Cardiac septum (tissue), 1 donor: ENCODE results near the gene SHISAL2A. TPM values are rescaled to one million over a fixed set of nuclear protein-coding genes. Genes with fewer than 3 reads are reported as not detected.

Experiments
- DNase-seq: peaks from one replicate; pipeline ENCODE4 v3.0.0-alpha.2; 2020; ENCODE audit warnings: low spot score
- intact Hi-C: fragments of 100-400 bp; cut with DNase I; formaldehyde crosslinking; loops from one replicate; pipeline ENCODE4 v1.14.0; 2022
- total RNA-seq: library from RNA; stranded (reverse); fragmentation: NEBNext Ultra II Directional; extraction: Animal tissue kit (Norgen Biotek cat#: 25700); gene quantifications from one replicate; pipeline ENCODE4 v1.2.1, GENCODE V29; 2021
- donor health status: DM: no; HTN: no; CAD: no.

SHISAL2A gene
- total RNA-seq, 1 donor from 2014 or later, result not detected

DNA sequence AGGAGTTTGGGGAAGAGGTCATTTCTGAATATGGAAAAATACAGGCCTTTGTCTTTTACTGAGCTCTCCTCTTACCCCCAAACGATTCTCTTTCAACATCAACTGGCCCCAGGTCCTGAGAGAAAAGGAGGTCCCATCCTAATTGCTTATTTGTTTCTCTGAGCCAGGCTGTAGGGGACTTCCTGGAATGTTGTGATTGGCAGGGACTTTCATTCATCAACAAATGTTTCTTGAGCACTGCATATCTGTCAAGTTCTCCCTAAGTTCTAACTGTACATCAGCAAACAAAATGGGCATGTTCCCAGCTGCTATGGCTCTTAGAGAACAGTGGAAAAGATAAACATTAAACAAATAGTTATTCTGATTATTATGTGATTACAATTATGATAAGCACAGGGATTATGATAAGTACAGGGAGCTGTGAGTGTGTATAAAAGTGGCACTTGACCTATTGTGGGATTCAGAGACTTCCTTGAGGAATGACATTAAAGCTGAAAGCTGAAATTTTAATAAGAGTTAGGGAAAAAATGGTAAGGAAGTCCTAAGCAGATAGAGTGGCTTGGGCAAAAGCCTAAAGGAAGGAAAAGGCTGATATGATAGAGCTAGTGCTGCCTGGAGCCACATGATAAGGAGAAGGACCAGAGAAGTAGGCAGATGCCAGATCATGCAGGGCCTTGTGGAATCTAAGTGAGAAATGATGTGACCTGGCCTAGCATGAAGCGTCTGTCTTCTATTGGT, 19.2 kb upstream of the SHISAL2A start:
- DNase-seq, result no peak
- intact Hi-C loops, result no loop called here

DNA sequence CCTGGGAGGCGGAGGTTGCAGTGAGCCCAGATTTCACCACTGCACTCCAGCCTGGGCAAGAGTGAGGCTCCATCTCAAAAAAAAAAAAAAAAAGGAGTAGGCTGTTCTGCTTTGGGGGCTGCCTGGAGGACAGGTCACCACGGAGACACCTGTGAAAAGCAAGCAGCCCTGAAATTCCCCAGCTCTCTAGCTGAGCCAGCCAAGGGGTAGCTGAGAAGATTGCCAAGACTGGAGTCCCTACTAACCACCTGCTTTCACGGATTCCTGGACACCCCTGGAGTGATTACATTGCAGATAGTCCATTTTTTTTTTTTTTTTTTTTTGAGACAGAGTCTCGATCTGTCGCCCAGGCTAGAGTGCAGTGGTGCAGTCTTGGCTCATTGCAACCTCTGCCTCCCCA, 18.3 kb upstream of the SHISAL2A start:
- intact Hi-C loops, result no loop called here
- no peak for DNase-seq

DNA sequence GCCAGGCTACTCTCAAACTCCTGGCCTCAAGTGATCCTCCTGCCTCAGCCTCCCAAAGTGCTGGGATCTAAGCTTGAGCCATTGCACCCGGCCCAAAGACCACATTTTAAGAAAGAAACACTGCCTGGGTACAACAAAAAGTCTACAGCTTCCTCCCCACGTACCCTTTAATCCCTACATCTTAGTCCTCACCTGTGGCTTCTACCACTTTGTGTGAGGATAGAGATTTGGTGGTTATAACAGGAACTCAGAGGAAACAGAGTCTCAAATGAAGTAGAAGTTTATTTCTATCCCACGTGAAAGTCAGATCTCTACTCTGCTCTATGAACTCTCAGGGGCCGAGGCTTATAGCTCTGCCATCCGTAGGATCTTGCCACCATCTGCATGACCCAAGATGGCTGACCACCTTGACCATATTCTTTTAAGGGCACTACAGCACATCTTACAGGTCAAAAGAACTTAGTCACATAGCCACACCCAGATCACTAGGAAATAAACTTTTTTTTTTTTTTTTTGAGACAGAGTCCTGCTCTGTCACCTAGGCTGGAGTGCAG, 17.4 kb upstream of the SHISAL2A start:
- intact Hi-C loops, result no loop called here
- DNase-seq, result no peak

DNA sequence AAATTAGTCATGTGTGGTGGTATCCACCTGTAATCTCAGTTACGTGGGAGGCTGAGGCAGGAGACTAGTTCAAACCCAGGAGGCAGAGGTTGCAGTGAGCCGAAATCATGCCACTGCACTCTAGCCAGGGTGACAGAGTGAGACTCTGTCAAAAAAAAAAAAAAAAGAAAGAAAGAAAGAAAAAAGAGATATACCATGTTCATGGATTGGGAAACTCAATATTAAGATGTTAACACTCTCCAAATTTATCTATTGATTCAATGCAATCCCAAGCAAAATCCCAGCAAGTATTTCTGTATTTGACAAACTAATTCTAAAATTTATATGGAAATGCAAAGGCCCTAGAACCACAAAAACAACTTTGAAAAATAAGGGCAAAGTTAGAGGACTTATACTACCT, 11.0 kb upstream of the SHISAL2A start:
- no peak for DNase-seq
- intact Hi-C loops, result no loop called here

DNA sequence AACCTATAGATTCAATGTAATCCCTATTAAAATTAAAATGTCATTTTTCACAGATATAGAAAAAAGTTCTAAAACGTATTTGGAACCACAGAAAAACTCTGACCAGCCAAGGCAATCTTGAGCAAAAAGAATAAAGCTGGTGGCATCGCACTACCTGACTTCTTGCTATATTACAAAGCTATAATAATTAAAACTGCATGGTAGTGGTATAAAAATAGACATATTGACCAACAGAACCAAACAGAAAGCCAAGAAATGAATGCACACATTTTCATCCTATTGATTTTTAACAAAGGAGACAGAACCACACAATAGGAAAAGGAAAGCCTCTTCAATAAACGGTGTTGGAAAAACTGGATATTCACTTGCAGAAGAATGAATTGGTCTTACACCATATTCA, 9.2 kb upstream of the SHISAL2A start:
- DNase-seq, result no peak

DNA sequence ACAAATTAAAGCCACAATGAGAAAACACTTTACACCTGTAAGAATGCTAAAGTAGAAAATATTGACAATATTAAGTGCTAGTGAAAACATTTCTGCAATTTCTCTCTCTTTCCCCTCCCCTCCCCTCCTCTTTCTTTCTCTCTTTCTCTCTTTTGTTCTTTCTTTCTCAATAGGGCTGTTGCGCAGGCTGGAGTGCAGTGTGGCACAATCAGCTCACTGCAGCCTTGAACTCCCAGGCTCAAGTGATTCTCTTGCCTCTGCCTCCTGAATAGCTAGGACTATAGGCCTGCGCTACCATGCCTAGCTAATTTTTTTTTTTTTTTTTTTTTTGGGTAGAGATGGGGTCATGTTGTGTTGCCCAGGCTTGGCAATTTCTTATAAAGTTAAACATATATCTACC, 5.9 kb upstream of the SHISAL2A start:
- DNase-seq, result no peak
- intact Hi-C loops, result no loop called here

More for the DNA sequence above, 9.2 kb upstream of the SHISAL2A start:
- intact Hi-C loops, result no loop called here

DNA sequence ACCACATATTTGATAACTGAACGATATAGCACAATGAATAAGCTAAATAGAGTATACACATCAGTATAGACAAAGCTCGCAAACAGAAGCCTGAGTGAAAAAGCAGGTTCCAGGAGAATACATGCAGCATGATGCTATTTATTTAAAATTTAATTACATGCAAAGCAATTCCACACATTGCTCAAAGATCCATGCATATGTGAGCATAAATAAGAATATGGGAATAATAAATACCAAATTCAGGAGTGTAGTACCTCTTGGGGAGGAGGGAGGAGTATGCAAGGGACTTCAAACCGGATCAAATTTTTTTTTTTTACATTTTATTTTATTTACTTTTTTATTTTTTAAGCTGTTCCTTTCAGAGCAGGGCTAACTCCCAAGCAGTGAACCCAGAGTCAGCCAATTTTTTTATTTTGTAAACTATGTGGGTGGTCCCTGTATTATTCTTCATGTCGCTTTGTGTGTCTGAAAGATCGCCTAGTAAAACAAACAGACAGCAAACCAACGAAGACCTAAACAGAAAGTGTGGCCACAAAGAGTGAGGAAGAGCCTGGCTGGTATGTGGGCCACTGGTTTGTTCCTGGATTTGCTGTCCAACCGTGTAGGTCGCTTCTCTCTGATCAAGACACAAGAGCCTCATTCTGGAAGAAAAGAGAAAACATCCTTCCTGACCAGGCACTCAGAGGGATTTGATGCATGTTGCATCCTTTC, 4.2 kb upstream of the SHISAL2A start:
- intact Hi-C loops, result no loop called here

DNA sequence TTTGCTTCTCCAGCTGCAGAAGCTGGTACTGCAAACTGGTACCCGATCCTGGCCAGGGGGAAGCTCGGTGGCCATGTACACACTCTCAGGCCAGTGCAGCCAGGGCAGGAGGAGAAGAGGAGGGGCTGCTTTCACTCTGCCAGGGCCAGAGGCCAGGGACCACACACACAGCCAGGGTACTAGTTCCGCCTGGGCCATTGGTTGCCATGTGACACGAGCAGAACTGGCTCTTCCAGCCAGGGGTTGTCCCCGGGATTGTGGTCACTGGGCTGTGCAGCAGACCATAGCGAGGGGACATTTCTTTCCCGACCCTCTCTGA, 3.7 kb upstream of the SHISAL2A start:
- intact Hi-C loops, result no loop called here
- no peak for DNase-seq

More for the DNA sequence above, 4.2 kb upstream of the SHISAL2A start:
- no peak for DNase-seq

DNA sequence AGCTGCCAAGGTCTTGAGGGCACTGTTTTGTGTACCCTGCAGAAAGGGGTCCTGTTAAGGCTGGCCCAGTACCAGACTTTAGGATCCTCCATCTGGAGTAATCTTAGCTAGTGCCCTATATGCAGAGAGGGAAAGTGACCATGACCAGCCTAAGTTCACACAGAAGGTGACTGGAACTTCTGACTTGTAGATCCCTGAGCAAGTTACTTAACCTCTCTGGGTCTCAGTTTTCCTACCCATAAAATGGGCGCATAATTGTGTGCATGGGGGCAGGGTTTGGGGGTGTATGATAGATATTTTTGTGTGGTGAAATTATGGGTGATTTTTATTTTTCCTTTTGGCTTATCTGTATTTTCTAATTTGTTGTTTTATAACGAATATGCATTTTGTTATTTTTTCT, 3.3 kb upstream of the SHISAL2A start:
- intact Hi-C loops, result no loop called here
- DNase-seq, result no peak

DNA sequence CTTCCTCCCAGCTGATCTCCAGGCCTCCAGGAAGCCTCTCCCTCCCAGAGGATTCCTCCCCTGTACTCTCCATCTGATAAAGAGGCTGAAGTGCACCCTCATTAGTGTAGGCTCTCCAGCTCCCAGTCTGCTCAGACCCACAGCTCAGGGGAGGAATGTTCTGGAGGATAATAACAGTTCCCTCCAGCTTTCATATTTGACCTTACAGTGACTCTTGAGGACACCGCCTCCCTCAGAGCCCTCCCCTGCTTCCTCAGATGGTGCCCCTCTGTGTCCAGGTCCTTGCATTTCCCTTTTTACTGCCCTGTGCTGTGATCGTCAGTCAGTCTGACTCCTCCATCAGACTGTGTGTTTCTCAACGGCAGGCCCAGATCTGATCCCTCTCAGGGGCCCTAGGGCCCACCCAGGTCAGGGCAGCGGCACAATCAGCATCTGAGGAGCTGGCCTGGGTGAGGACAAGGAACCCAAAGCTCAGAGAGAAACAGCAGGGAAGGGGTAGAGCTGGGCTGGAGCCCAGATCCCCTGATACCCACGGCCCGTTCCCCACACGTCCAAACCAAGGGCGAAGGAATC, 1.1 kb upstream of the SHISAL2A start:
- intact Hi-C loops, result no loop called here

DNA sequence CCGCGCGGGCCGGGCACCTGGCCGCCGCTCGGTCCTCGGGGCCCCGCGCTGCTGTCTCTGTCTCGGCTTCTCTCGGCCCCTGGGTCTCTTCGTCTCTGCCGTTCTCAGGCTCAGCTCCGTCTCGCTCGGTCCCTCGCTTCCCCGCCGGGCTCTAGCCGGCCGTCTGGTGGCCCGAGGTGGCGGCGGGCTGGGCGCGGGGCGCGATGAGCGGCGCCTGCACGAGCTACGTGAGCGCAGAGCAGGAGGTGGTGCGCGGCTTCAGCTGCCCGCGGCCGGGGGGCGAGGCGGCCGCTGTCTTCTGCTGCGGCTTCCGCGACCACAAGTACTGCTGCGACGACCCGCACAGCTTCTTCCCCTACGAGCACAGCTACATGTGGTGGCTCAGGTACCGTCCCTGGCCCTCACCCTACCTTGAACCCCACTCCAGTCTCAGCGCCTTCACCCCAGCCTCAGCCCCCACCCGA, 355 bp downstream of the SHISAL2A start:
- no peak for DNase-seq
- intact Hi-C loops, result no loop called here

More for the DNA sequence above, 1.1 kb upstream of the SHISAL2A start:
- DNase-seq, result no peak

DNA sequence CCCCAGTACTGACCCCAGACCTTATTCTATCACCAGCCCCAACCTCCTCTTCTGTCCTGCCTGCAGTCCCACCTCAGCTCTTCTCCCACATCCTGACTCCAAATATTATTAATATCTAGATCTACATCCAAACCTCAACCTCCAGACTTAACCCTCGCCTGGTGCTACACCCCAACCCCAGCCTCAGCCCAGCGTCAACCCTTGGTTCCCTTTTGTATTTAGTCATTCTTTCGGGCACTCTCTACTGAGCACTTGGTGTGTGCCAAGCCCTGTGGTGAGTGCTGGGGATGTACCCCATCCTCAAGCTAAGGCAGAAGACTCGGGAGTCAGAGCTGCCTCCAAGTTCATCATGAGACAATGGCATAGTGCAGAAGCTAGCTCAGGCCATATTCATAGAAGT, 1.1 kb downstream of the SHISAL2A start:
- no peak for DNase-seq
- intact Hi-C loops, result no loop called here

DNA sequence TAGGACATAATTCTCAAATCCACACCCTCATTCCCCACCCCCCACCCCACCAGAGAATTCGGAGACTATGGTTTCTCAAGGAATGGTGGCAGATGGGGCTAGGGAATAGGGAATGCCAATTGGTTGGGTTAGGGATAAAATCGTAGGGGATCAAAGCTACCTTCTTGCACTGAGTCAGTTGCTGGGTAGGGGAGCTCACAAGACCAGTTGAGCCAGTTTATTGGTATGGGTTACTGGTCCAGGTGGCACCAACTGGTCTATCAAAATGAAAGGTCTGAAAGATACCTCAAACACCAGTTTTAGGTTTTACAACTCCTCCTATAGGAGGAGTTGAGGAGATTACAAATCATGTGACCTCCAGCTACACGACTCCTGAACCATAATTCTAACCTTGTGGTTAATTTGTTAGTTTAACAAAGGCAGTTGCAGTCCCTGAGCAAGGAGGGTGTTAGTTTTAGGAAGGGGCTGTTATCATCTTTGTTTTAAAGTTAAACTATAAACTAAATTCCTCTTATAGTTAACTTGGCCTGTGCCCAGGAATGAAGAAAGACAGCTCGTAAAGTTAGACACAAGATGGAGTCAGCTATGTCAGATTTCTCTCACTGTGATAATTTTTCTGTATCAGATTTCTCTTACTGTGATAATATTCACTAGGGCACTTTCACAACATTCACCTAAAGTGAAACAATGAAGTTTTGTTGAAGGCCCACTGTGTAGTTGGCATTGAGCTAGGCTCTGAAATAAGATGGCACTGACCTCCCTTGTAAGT, 2.5 kb downstream of the SHISAL2A start:
- no peak for DNase-seq
- intact Hi-C loops, result no loop called here

DNA sequence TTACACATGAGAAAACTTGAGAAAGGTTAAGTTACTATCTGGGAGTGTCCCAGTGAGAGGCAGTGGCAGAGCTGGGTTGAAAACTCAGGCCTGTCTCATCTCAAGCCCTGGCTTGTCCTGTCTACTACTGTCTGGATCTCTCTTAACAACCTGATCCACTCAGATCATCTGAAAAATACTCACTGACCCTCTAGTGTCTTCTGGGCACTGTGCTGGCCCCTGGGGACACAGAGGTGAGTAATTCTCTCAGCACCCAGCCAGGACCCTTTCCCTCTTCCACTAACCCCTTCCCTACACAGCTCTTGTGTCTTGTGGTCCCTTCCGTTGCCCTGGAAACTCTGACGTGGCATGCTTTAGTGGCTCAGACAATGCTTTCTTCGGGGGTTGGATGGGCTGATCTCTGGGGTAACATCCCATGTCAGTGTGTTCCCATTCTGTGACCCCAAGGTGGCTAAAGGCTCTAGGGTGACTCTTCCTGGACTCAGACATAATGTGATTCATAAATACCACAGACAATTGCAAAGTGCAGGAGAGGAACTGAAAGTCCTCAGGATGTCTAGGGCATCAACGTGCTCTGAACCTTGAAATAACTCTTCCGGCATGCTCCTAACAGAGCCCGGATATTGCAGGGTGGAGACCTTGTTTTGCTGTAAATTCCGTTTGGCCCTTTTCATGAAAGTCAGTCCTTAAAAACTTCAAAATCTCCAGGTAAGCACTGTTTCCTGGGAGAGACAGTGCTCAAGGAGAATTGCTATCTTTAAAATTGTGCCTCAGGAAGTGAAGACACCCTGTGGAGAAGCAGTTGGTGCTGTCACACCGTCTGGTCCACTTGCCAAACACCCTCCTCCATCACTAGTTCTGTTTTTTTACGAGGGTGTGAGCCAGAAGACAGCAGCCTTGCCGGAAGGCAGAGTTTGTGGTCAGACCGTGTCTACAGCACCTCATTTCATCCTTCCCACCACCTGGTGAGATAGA, 4.0 kb downstream of the SHISAL2A start:
- DNase-seq, result no peak
- intact Hi-C loops, result no loop called here

DNA sequence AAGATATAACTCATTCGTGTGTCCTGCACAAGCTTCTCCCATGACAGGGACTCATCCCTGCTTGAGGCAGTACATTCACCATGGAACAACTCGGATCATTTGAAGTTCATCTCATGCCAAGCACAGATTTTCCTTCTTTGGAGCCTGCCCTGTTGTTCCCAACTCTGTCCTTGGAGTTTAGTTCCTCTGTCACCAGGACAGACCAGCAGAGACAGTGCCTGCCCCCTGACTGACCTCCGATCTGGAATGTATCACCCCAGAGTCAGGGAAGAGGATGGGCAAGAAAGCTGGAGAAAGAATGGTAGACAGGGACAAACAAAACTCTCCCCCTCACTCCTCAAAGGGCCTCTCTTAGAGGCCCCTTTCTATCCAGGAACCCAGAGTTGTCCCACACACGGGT, 5.0 kb downstream of the SHISAL2A start:
- DNase-seq, result no peak
- intact Hi-C loops, result no loop called here

DNA sequence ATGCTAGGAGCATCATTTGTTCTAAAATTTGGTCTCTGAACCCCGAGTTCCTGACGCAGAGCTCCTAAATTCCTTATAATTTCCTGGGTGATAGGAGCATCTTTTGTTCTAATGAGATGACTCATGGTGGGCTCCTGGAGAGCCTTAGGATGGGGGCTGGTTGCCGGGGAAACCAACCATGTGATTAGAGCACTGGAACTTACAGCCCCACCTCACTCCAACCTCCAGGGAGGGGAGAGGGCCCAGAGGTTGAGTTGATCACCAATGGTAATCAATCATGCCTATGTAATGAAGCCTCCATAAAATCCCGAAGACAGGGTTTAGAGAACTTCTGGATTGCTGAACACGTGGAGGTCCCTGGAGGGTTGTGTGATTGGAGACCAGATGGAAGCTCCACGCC, 7.7 kb downstream of the SHISAL2A start:
- no peak for DNase-seq
- intact Hi-C loops, result no loop called here

DNA sequence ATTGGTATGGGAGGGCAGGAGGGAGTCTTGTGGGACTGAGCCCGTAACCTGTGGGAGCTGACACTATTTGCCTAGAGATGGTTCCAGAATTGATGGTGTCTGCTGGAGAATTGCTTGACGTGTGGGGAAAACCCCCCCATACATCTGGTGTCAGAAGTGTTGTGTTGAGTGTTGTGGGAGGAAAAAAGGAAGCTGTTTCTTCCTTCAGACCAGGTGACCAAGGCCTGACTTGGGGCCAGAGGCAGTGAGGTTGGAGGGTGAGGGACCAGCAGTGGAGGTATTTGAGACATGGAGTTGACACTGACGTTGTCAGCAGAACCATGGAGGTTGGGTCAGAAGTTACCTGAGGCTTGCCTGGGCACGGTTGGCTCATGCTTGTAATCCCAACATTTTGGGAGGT, 8.3 kb downstream of the SHISAL2A start:
- DNase-seq, result no peak

DNA sequence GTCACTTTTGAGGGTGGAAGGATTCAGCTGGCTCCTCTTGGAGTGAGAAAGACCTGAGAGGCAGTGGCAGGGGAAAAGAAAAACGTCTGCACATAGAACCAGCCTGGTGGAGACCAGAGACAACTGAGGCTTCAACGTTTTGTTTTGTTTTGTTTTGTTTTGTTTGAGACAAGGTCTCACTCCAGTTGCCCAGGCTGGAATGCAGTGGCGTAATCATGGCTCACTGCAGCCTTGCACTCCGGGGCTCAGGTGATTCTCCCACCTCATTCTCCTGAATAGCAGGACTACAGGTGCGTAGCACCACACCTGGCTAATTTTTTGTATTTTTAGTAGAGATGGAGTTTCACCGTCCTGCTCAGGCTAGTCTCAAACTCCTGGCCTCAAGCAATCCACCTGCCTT, 12.3 kb downstream of the SHISAL2A start:
- intact Hi-C loops, result no loop called here
- DNase-seq, result no peak

More for the DNA sequence above, 8.3 kb downstream of the SHISAL2A start:
- intact Hi-C loops, result no loop called here

DNA sequence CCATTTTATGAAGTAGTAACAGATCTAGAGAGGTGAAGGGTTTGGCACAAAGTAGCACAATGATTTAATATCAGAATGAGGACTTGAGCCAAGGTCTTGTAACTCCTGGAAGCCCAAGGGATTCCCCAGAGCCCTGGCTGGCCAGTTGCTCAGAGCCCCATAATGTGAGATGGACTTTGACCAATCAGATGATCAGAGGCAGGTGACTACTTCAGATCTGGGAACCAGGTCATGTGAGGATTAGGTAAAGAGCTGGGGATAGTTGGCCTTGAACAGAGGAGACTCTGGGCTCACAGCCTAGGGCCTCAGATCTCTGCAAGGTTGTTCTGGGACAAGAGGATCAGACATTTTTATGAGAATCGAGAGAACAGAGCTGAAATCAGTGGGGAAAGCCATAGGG, 18.9 kb downstream of the SHISAL2A start:
- DNase-seq, result no peak
- intact Hi-C loops, result no loop called here
